ENCODE measurements around the gene BST1. TPM values are rescaled to one million over a fixed set of nuclear protein-coding genes. Genes with fewer than 3 reads are reported as not detected.

BST1 gene
- total RNA-seq, 2 experiments from 2014 or later: 0.47 to 0.66 TPM

GRCh38 chr4:15676899-15677298 lies 26.0 kb upstream of the BST1 start:
- intact Hi-C loops (cut with DNase I, micrococcal nuclease): no loop called here
- no peak overlapping the region for H3K4me3 Mint-ChIP-seq
- POLR2A ChIA-PET: no interaction called here
- no peak for ATAC-seq
- H3K27ac Mint-ChIP-seq: no peak overlapping the region
- H3K27me3 Mint-ChIP-seq: no peaks in the 10 kb centered on the region
- peaks cover 14% of the 10 kb centered on the region for H3K4me1 Mint-ChIP-seq
- CTCF ChIA-PET: interaction anchor here (0.9 to 1.4 kb wide), 2 partner anchors 15 to 16 kb away, joined by 3 read pairs; no protein-coding TSS in a partner anchor
- H3K36me3 Mint-ChIP-seq (ENCODE audit: low read depth): peaks cover 12% of the 10 kb centered on the region
- no peaks in the 10 kb centered on the region for H3K9me3 Mint-ChIP-seq (ENCODE audit: low read depth)
- no peak for DNase-seq

- peaks cover 19% of the 10 kb centered on the region for H3K4me1 Mint-ChIP-seq
- intact Hi-C loops (cut with DNase I, micrococcal nuclease): no loop called here
- H3K27me3 Mint-ChIP-seq: no peaks in the 10 kb centered on the region
- ATAC-seq: no peak
- no peaks in the 10 kb centered on the region for H3K9me3 Mint-ChIP-seq (ENCODE audit: low read depth)
- H3K27ac Mint-ChIP-seq: no peak overlapping the region
- no peak for DNase-seq
- peaks cover 14% of the 10 kb centered on the region for H3K36me3 Mint-ChIP-seq (ENCODE audit: low read depth)
- ChIA-PET CTCF (interaction anchor here (0.9 to 1.6 kb wide), 2 partner anchors 16 to 25 kb away, joined by 3 to 5 read pairs; no protein-coding TSS in a partner anchor), POLR2A (no interaction called here)
- no peak overlapping the region for H3K4me3 Mint-ChIP-seq
These were observed 25.3 kb upstream of the BST1 start for GRCh38 chr4:15677507-15677988.

- ChIA-PET CTCF (interaction anchor here (1.0 to 2.4 kb wide), 5 partner anchors 8 to 124 kb away, joined by 3 to 11 read pairs (median 5); partner anchors contain the start of gene FBXL5), POLR2A (interaction anchor here (0.5 to 0.7 kb wide), 4 partner anchors 21 to 264 kb away, joined by 5 to 8 read pairs (median 6); no protein-coding TSS in a partner anchor)
- no peak for ATAC-seq
- Mint-ChIP-seq H3K27me3 (no peaks in the 10 kb centered on the region), H3K9me3 (ENCODE audit: low read depth) (no peaks in the 10 kb centered on the region), H3K36me3 (ENCODE audit: low read depth) (peaks cover 22% of the 10 kb centered on the region), H3K4me3 (peak overlapping the region; percentile 98), H3K4me1 (peaks cover 39% of the 10 kb centered on the region), H3K27ac (peak overlapping the region; percentile 96)
- intact Hi-C loops (cut with DNase I, micrococcal nuclease): loop anchor here (1.0 to 10.0 kb wide), 7 partner anchors 26 to 1654 kb away; partner anchors contain the start of genes CD38 (in 2 of the 2), FBXL5 (in 2 of the 2), CPEB2 (in 1 of the 2) and TAPT1 (in 1 of the 2)
- no peak for DNase-seq
These were observed 21.8 kb upstream of the BST1 start for GRCh38 chr4:15681067-15681371.

GRCh38 chr4:15681372-15682241 lies 21.3 kb upstream of the BST1 start, which contains the start of gene FAM200B:
Gene FAM200B, plus strand, starts transcription at chr4:15681827. Its CDS starts 5,151 bp downstream, at chr4:15686978.
- peak; percentile 99 for DNase-seq
- Mint-ChIP-seq H3K27ac (peak within 1 kb of the TSS; percentile 96), H3K4me1 (peaks cover 39% of the 10 kb centered on the region), H3K36me3 (ENCODE audit: low read depth) (peaks cover 28% of the 10 kb centered on the region), H3K4me3 (peak within 1 kb of the TSS; percentile 98), H3K9me3 (ENCODE audit: low read depth) (no peaks in the 10 kb centered on the region), H3K27me3 (no peaks in the 10 kb centered on the region)
- ChIA-PET CTCF (interaction anchor here (1.0 to 2.4 kb wide), 8 partner anchors 9 to 319 kb away, joined by 3 to 11 read pairs (median 5); partner anchors contain the start of gene FBXL5), POLR2A (interaction anchor here (1.0 kb wide), 1 partner anchor 24 kb away, joined by 4 read pairs; no protein-coding TSS in a partner anchor)
- intact Hi-C loops (cut with DNase I, micrococcal nuclease): loop anchor here (1.0 to 10.0 kb wide), 8 partner anchors 21 to 1653 kb away; partner anchors contain the start of genes CD38 (in 2 of the 2), FBXL5 (in 2 of the 2), BST1 (in 1 of the 2) and CPEB2 (in 1 of the 2)
- peak; percentile 98 for ATAC-seq

- Mint-ChIP-seq H3K9me3 (ENCODE audit: low read depth) (no peaks in the 10 kb centered on the region), H3K27me3 (no peaks in the 10 kb centered on the region), H3K4me1 (peaks cover 37% of the 10 kb centered on the region), H3K4me3 (peak overlapping the region; percentile 98), H3K36me3 (ENCODE audit: low read depth) (peaks cover 35% of the 10 kb centered on the region), H3K27ac (peak overlapping the region; percentile 96)
- no peak for ATAC-seq
- intact Hi-C loops (cut with DNase I, micrococcal nuclease): loop anchor here (2.0 to 10.0 kb wide), 3 partner anchors 20 to 1652 kb away; partner anchors contain the start of genes BST1 (in 1 of the 2) and CD38 (in 1 of the 2)
- DNase-seq: no peak
- ChIA-PET POLR2A (interaction anchor here (0.6 to 1.0 kb wide), 2 partner anchors 23 to 28 kb away, joined by 4 to 8 read pairs; no protein-coding TSS in a partner anchor), CTCF (interaction anchor here (0.5 to 2.4 kb wide), 8 partner anchors 29 to 499 kb away, joined by 3 to 11 read pairs (median 4); no protein-coding TSS in a partner anchor)
These were observed 20.4 kb upstream of the BST1 start for GRCh38 chr4:15682242-15683142.

- no peaks in the 10 kb centered on the region for H3K9me3 Mint-ChIP-seq (ENCODE audit: low read depth)
- peaks cover 36% of the 10 kb centered on the region for H3K36me3 Mint-ChIP-seq (ENCODE audit: low read depth)
- intact Hi-C loops (cut with DNase I, micrococcal nuclease): loop anchor here (2.0 to 10.0 kb wide), 3 partner anchors 20 to 1652 kb away; partner anchors contain the start of genes BST1 (in 1 of the 2) and CD38 (in 1 of the 2)
- DNase-seq (no peak), ATAC-seq (no peak)
- ChIA-PET POLR2A (no interaction called here), CTCF (interaction anchor here (1.0 to 2.4 kb wide), 5 partner anchors 30 to 273 kb away, joined by 3 to 11 read pairs (median 5); no protein-coding TSS in a partner anchor)
- peak overlapping the region; percentile 98 for H3K4me3 Mint-ChIP-seq
- no peaks in the 10 kb centered on the region for H3K27me3 Mint-ChIP-seq
- H3K27ac Mint-ChIP-seq: no peak overlapping the region
- H3K4me1 Mint-ChIP-seq: peaks cover 34% of the 10 kb centered on the region
These were observed 19.7 kb upstream of the BST1 start for GRCh38 chr4:15683143-15683495.

- ATAC-seq: no peak
- no peaks in the 10 kb centered on the region for H3K27me3 Mint-ChIP-seq
- ChIA-PET CTCF (interaction anchor here (0.6 to 1.9 kb wide), 5 partner anchors 10 to 272 kb away, joined by 3 to 6 read pairs (median 4); no protein-coding TSS in a partner anchor), POLR2A (no interaction called here)
- no peak for DNase-seq
- no peaks in the 10 kb centered on the region for H3K9me3 Mint-ChIP-seq (ENCODE audit: low read depth)
- H3K4me1 Mint-ChIP-seq: peaks cover 32% of the 10 kb centered on the region
- no peak overlapping the region for H3K4me3 Mint-ChIP-seq
- H3K27ac Mint-ChIP-seq: no peak overlapping the region
- H3K36me3 Mint-ChIP-seq (ENCODE audit: low read depth): peaks cover 39% of the 10 kb centered on the region
- intact Hi-C loops (cut with DNase I, micrococcal nuclease): loop anchor here (5.0 to 10.0 kb wide), 2 partner anchors 93 to 1650 kb away; partner anchors contain the start of gene CD38 (in 1 of the 2)
These were observed 18.4 kb upstream of the BST1 start for GRCh38 chr4:15684498-15684897.

GRCh38 chr4:15688051-15688450 lies 14.8 kb upstream of the BST1 start:
- Mint-ChIP-seq H3K4me1 (peaks cover 15% of the 10 kb centered on the region), H3K27ac (no peak overlapping the region), H3K4me3 (no peak overlapping the region), H3K9me3 (ENCODE audit: low read depth) (no peaks in the 10 kb centered on the region), H3K27me3 (no peaks in the 10 kb centered on the region), H3K36me3 (ENCODE audit: low read depth) (peaks cover 25% of the 10 kb centered on the region)
- intact Hi-C loops (cut with DNase I, micrococcal nuclease): loop anchor here in 1 of 2 experiments (10.0 kb wide), 1 partner anchor 1647 kb away; no protein-coding TSS in a partner anchor
- ATAC-seq: no peak
- ChIA-PET POLR2A (no interaction called here), CTCF (interaction anchor here (0.7 to 1.0 kb wide), 3 partner anchors 34 to 118 kb away, joined by 3 to 4 read pairs (median 3); no protein-coding TSS in a partner anchor)
- no peak for DNase-seq

GRCh38 chr4:15689540-15689939 lies 13.3 kb upstream of the BST1 start:
- no peak for ATAC-seq
- H3K4me1 Mint-ChIP-seq: peaks cover 5% of the 10 kb centered on the region
- H3K27ac Mint-ChIP-seq: no peak overlapping the region
- ChIA-PET CTCF (interaction anchor here (0.8 kb wide), 1 partner anchor 313 kb away, joined by 3 read pairs; no protein-coding TSS in a partner anchor), POLR2A (no interaction called here)
- DNase-seq: no peak
- intact Hi-C loops (cut with DNase I, micrococcal nuclease): loop anchor here in 1 of 2 experiments (10.0 kb wide), 1 partner anchor 1645 kb away; no protein-coding TSS in a partner anchor
- no peaks in the 10 kb centered on the region for H3K27me3 Mint-ChIP-seq
- H3K36me3 Mint-ChIP-seq (ENCODE audit: low read depth): peaks cover 25% of the 10 kb centered on the region
- H3K9me3 Mint-ChIP-seq (ENCODE audit: low read depth): no peaks in the 10 kb centered on the region
- no peak overlapping the region for H3K4me3 Mint-ChIP-seq

GRCh38 chr4:15690020-15690809 lies 12.7 kb upstream of the BST1 start:
- ATAC-seq: no peak
- no peak for DNase-seq
- peaks cover 21% of the 10 kb centered on the region for H3K36me3 Mint-ChIP-seq (ENCODE audit: low read depth)
- intact Hi-C loops (cut with DNase I, micrococcal nuclease): no loop called here
- no peaks in the 10 kb centered on the region for H3K9me3 Mint-ChIP-seq (ENCODE audit: low read depth)
- no peaks in the 10 kb centered on the region for H3K27me3 Mint-ChIP-seq
- H3K27ac Mint-ChIP-seq: no peak overlapping the region
- H3K4me1 Mint-ChIP-seq: peaks cover 2% of the 10 kb centered on the region
- H3K4me3 Mint-ChIP-seq: no peak overlapping the region
- ChIA-PET CTCF (interaction anchor here (1.0 kb wide), 1 partner anchor 15 kb away, joined by 3 read pairs; no protein-coding TSS in a partner anchor), POLR2A (no interaction called here)

Data from activated CD4-positive, alpha-beta T cell treated with anti-CD3 and anti-CD28 coated beads for 36 hours (primary cell).